Panc1 (cell line): Measurements from ENCODE around the gene LNX1. TPM values are rescaled to one million over a fixed set of nuclear protein-coding genes. Genes with fewer than 3 reads are reported as not detected.

Experiments used
- ATAC-seq: fragments of 200-7000 bp; cut with Tn5 transposase; 2 replicates; pipeline ENCODE4 v1.9.1; 2020; ENCODE audit warnings: mild to moderate bottlenecking, moderate library complexity
- BruUV-seq: library from RNA; stranded (reverse); fragments of 400-500 nt; replicated peaks from 2 replicates; lab custom pipeline; 2021; lab: Mats Ljungman, UMichigan
- CTCF ChIA-PET: fragments of 300-600 bp; sonication (Branson Sonifier 250); formaldehyde crosslinking; loops from one replicate; lab custom pipeline; 2022; ENCODE audit warnings: antibody characterized with exemption; lab: Charles Lee
- POLR2A ChIA-PET: fragments of 300-600 bp; sonication (Branson Sonifier 250); formaldehyde crosslinking; loops from one replicate; lab custom pipeline; 2022; ENCODE audit warnings: antibody characterized with exemption; lab: Charles Lee
- DNase-seq: peaks from one replicate; pipeline ENCODE4 v3.0.0-alpha.2; 2010; ENCODE audit warnings: low read depth, low spot score
- H3K27ac ChIP-seq: 2 replicates; pipeline ENCODE4 v1.5.1; 2011; ENCODE audit warnings: mild to moderate bottlenecking, low read length, inconsistent platforms
- H3K27me3 ChIP-seq: fragments of 200-500 bp; sonication (Bioruptor generic); 2 replicates; pipeline ENCODE4 v1.6.0; 2014; ENCODE audit warnings: low read length, inconsistent platforms; ENCODE audit not compliant: control insufficient read depth, insufficient read depth
- H3K36me3 ChIP-seq: fragments of 200-500 bp; sonication (Bioruptor generic); 2 replicates; pipeline ENCODE4 v1.5.1; 2014; ENCODE audit warnings: inconsistent platforms, mild to moderate bottlenecking, low read length, moderate library complexity; ENCODE audit not compliant: control insufficient read depth, insufficient read depth
- H3K4me1 ChIP-seq: 2 replicates; pipeline ENCODE4 v1.5.1; 2011; ENCODE audit warnings: inconsistent platforms, mild to moderate bottlenecking, low read length, moderate library complexity; ENCODE audit not compliant: control insufficient read depth, insufficient read depth
- H3K4me3 ChIP-seq, 2 experiments: 2 replicates each; pipeline ENCODE4 v1.5.1; 2011 to 2012; ENCODE audit warnings: low read depth in 2 of 2, low read length in 2 of 2, mild to moderate bottlenecking in 2 of 2, inconsistent platforms in 1 of 2, moderate library complexity in 1 of 2
- H3K9me3 ChIP-seq: fragments of 200-500 bp; sonication (Bioruptor generic); 2 replicates; pipeline ENCODE4 v1.5.1; 2014; ENCODE audit warnings: low read depth, mild to moderate bottlenecking, inconsistent platforms, low read length, moderate library complexity; ENCODE audit not compliant: control insufficient read depth, insufficient read depth
- POLR2AphosphoS5 ChIP-seq: IDR thresholded peaks from 2 replicates; pipeline ENCODE4 v1.6.1; 2012; ENCODE audit warnings: mild to moderate bottlenecking, low read depth, low read length, moderate library complexity
- REST ChIP-seq, 2 experiments: IDR thresholded peaks; 2 replicates each; pipeline ENCODE4 v1.6.1; 2011 to 2012; ENCODE audit warnings: low read depth in 2 of 2, control low read depth in 1 of 2, low read length in 1 of 2, mild to moderate bottlenecking in 1 of 2, moderate library complexity in 1 of 2; ENCODE audit not compliant: insufficient read depth in 1 of 2
- SIN3A ChIP-seq: IDR thresholded peaks from 2 replicates; pipeline ENCODE4 v1.6.1; 2012; ENCODE audit warnings: low read depth, mild to moderate bottlenecking, low read length, moderate library complexity, borderline replicate concordance; ENCODE audit not compliant: insufficient read depth
- TCF7L2 ChIP-seq: IDR thresholded peaks from 2 replicates; pipeline ENCODE4 v1.6.1; 2011; ENCODE audit warnings: mild to moderate bottlenecking, low read depth, low read length, inconsistent platforms
- in situ Hi-C: cut with HindIII; loops from 2 replicates; pipeline ENCODE4 v1.10.0; 2016; ENCODE audit warnings: low sequenced_read_pairs, low pct_unique_long_range_greater_than_20kb
- intact Hi-C: fragments of 100-400 bp; cut with micrococcal nuclease; formaldehyde crosslinking; loops from one replicate; pipeline ENCODE4 v1.10.0; 2022; ENCODE audit not compliant: unreplicated experiment
- total RNA-seq: library from RNA; stranded (reverse); gene quantifications from one replicate; pipeline ENCODE4 v1.2.1, GENCODE V29; 2021; ENCODE audit not compliant: unreplicated experiment
- TF ChIP-seq, protein P1 (sequence below): fragments of 450-650 bp; IDR thresholded peaks from 2 replicates; pipeline ENCODE4 v1.5.1; 2017; ENCODE audit warnings: mild to moderate bottlenecking

LNX1 gene
- total RNA-seq, 1 experiment from 2014 or later: 0.18 TPM

DNA sequence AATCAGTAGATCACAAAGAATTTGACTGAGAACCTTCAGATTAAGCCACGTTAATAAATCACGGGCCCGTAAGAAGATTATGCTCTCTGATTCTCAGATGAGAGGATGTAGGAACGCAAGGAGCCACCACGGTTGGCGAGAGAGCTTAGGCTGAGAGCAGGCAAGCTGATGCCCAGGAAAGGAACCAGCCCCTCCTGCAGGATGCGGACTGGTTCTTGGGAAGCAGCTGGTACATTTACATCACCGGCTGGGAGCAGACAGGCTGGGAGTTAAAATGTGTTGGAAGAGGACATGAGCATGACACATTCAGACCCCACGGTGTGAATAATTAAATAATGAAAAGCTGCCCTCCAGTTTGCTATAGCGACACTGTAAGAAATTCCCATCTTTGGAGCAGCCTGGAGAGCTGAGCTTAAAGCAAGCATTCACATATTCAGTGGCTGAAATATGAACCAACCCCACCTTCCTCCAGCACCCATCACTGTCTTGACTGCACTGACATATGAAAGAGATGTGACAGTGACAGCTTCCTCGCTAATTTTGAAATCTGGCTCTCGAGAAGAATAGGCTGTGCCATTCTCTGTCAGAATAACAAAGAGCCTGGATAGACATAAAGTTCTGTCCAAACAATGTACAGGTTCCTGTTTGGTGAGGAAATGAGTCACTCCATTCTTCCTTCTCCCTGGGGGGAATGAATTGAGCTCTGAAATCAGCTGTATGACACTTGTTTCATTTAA lies 33.1 kb downstream of the LNX1 start:
- H3K36me3 ChIP-seq: no peaks in the 10 kb centered on the region
- no peaks in the 10 kb centered on the region for H3K9me3 ChIP-seq
- no peak for ATAC-seq
- DNase-seq: no peak
- no peak for TF ChIP-seq TCF7L2
- TF ChIP-seq SIN3A: no peak
- no peak for TF ChIP-seq REST (IDR thresholded peaks at IDR 0.05; ENCODE audit: insufficient read depth in 1 of 2, low read depth in 2 of 2, low read length in 1 of 2)
- TF ChIP-seq, protein P1, sequence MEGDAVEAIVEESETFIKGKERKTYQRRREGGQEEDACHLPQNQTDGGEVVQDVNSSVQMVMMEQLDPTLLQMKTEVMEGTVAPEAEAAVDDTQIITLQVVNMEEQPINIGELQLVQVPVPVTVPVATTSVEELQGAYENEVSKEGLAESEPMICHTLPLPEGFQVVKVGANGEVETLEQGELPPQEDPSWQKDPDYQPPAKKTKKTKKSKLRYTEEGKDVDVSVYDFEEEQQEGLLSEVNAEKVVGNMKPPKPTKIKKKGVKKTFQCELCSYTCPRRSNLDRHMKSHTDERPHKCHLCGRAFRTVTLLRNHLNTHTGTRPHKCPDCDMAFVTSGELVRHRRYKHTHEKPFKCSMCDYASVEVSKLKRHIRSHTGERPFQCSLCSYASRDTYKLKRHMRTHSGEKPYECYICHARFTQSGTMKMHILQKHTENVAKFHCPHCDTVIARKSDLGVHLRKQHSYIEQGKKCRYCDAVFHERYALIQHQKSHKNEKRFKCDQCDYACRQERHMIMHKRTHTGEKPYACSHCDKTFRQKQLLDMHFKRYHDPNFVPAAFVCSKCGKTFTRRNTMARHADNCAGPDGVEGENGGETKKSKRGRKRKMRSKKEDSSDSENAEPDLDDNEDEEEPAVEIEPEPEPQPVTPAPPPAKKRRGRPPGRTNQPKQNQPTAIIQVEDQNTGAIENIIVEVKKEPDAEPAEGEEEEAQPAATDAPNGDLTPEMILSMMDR: no peak
- no peak for TF ChIP-seq POLR2AphosphoS5
- BruUV-seq: no TSS peak
- no peak overlapping the region for H3K4me3 ChIP-seq
- POLR2A ChIA-PET: interaction anchor here (0.6 kb wide), 1 partner anchor 17 kb away, joined by 3 read pairs; no protein-coding TSS in a partner anchor
- no peaks in the 10 kb centered on the region for H3K27me3 ChIP-seq
- no peaks in the 10 kb centered on the region for H3K4me1 ChIP-seq
- intact Hi-C loops (no loop called here), in situ Hi-C loops (no loop called here)
- CTCF ChIA-PET: interaction anchor here (0.5 to 0.6 kb wide), 2 partner anchors 51 to 351 kb away, joined by 4 to 5 read pairs; no protein-coding TSS in a partner anchor
- no peak overlapping the region for H3K27ac ChIP-seq

DNA sequence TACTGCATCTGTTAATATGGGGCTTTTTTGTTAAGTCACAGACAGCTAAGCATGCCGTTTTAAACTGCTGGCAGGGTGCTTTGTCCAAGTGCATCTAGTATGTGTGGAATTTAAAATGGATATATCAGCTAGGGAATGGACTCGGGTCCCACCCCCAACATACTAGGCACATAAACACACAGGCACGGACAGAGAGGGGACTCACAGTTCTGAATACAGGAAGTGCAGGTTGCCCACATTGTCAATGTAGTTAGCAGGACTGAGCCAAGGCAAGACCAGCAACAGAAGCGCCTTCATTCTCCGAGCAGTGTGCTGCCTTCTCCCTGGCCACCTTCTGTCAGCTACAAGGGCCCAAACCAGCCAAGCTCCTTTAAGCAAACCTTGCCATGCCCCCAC lies 33.6 kb downstream of the LNX1 start:
- TF ChIP-seq, protein P1: no peak
- TF ChIP-seq SIN3A (no peak), POLR2AphosphoS5 (no peak), REST (IDR thresholded peaks at IDR 0.05; ENCODE audit: insufficient read depth in 1 of 2, low read depth in 2 of 2, low read length in 1 of 2) (no peak), TCF7L2 (no peak)

More for the DNA sequence above, 33.6 kb downstream of the LNX1 start:
- Histone ChIP-seq H3K4me3 (no peak overlapping the region), H3K36me3 (no peaks in the 10 kb centered on the region), H3K27me3 (no peaks in the 10 kb centered on the region), H3K4me1 (no peaks in the 10 kb centered on the region), H3K27ac (no peak overlapping the region), H3K9me3 (no peaks in the 10 kb centered on the region)
- ChIA-PET CTCF (no interaction called here), POLR2A (interaction anchor here (0.6 kb wide), 1 partner anchor 16 kb away, joined by 3 read pairs; no protein-coding TSS in a partner anchor)
- ATAC-seq (no peak), DNase-seq (no peak)
- in situ Hi-C loops: no loop called here
- intact Hi-C loops: no loop called here
- BruUV-seq: no TSS peak
